Upper lobe of left lung (tissue), 4 donors: Measurements from ENCODE around the gene FCRL6.

ENCODE experiments used
- CTCF ChIP-seq, 6 experiments: fragments of 450-650 bp in 4 of 6; fragments of 200-600 bp in 2 of 6; sonication (generic) in 2 of 6; IDR thresholded peaks; one replicate each; pipeline ENCODE4 v1.5.1; 2016 to 2019; ENCODE audit warnings: antibody characterized with exemption in 6 of 6
- POLR2AphosphoS5 ChIP-seq, 2 donors: sonication (generic); formaldehyde crosslinking; IDR thresholded peaks; one replicate each; pipeline ENCODE4 v1.5.1; 2017; ENCODE audit warnings: antibody characterized with exemption in 2 of 2

GRCh38 chr1:159848326-159848725 is 46.2 kb downstream of the FCRL6 start:
- TF ChIP-seq POLR2AphosphoS5 (IDR thresholded peaks at IDR 0.05) (no peak), CTCF (IDR thresholded peaks at IDR 0.05) (no peak)
